Endothelial cell of umbilical vein (primary cell): ENCODE data around the gene MYO1B.

ENCODE experiments used
- GATA2 ChIP-seq: IDR thresholded peaks from 2 replicates; pipeline ENCODE4 v1.7.0; 2011; ENCODE audit warnings: low read depth, mild to moderate bottlenecking, moderate library complexity, mixed read lengths, low read length; ENCODE audit not compliant: insufficient read length, insufficient read depth
- MYC ChIP-seq: IDR thresholded peaks from one replicate; pipeline ENCODE4 v1.6.1; 2011; ENCODE audit warnings: mild to moderate bottlenecking, low read depth, low read length
- POLR2A ChIP-seq: IDR thresholded peaks from 2 replicates; pipeline ENCODE4 v1.6.1; 2012; ENCODE audit warnings: low read depth, mild to moderate bottlenecking, control low read depth, low read length
- TF ChIP-seq, protein P1 (sequence below), 2 donors: IDR thresholded peaks; 1 replicate in 1 of 2; 2 replicates in 1 of 2; pipeline ENCODE4 v1.5.1; 2011; ENCODE audit warnings: low read length in 2 of 2, mild to moderate bottlenecking in 2 of 2, moderate library complexity in 2 of 2, control low read depth in 1 of 2, inconsistent platforms in 1 of 2, low read depth in 1 of 2; ENCODE audit not compliant: insufficient read depth in 1 of 2; ENCODE audit errors: extremely low read depth in 1 of 2

DNA sequence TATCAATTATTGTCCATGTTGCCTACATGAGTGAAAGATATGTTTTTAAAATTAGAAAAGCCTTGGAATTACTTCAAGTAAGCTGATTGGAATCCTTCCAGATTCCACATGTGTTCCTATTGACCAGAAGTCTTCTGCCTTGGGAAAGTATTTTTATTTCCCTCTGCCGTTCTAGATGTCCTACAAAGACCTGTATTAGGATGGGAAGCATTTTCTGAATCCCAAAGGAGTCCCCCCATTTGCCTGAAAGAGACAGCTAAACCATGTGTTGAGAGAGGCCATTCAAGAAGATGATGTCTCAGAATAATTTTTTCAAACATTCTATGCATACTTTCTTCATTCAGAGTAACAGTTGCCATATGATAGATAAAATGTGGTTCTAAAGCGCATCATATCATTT, 19.0 kb upstream of the MYO1B start:
- TF ChIP-seq POLR2A: no peak
- TF ChIP-seq, protein P1, sequence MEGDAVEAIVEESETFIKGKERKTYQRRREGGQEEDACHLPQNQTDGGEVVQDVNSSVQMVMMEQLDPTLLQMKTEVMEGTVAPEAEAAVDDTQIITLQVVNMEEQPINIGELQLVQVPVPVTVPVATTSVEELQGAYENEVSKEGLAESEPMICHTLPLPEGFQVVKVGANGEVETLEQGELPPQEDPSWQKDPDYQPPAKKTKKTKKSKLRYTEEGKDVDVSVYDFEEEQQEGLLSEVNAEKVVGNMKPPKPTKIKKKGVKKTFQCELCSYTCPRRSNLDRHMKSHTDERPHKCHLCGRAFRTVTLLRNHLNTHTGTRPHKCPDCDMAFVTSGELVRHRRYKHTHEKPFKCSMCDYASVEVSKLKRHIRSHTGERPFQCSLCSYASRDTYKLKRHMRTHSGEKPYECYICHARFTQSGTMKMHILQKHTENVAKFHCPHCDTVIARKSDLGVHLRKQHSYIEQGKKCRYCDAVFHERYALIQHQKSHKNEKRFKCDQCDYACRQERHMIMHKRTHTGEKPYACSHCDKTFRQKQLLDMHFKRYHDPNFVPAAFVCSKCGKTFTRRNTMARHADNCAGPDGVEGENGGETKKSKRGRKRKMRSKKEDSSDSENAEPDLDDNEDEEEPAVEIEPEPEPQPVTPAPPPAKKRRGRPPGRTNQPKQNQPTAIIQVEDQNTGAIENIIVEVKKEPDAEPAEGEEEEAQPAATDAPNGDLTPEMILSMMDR (IDR thresholded peaks at IDR 0.05; ENCODE audit: extremely low read depth in 1 of 2, insufficient read depth in 1 of 2, low read depth in 1 of 2, low read length in 2 of 2): no peak
- no peak for TF ChIP-seq GATA2
- TF ChIP-seq MYC: no peak
